Measurements from ENCODE around the gene SCARF1.

- TF ChIP-seq CTCF (conservative IDR thresholded peaks at IDR 0.05; ENCODE audit: low read length) (no peak), EZH2phosphoT487 (IDR thresholded peaks at IDR 0.05; ENCODE audit: borderline replicate concordance, low read depth, low read length) (no peak)
Measured at GRCh38 chr17:1634841-1635650, 10.5 kb downstream of the SCARF1 start.

All from OCI-LY7 (cell line).